A549 (cell line): Measurements from ENCODE around the gene ESRP2. TPM values are rescaled to one million over a fixed set of nuclear protein-coding genes. Genes with fewer than 3 reads are reported as not detected.

Experiments used
- ATAC-seq, 2 experiments: fragments of 200-7000 bp in 1 of 2; fragments of >200 bp in 1 of 2; cut with Nextera tagmentation in 1 of 2; cut with Tn5 transposase in 1 of 2; 3 replicates each; pipeline versions ENCODE4 v1.8.0 to v1.9.1; 2018 to 2020; ENCODE audit warnings: mild to moderate bottlenecking in 1 of 2, moderate library complexity in 1 of 2
- CTCF ChIA-PET: fragments of 300-600 bp; sonication (Branson Sonifier 250); formaldehyde crosslinking; extraction: SDS; loops from one replicate; lab custom pipeline; 2021; ENCODE audit warnings: antibody characterized with exemption, inconsistent platforms; lab: Yijun Ruan, JAX
- POLR2A ChIA-PET: fragments of 350-600 bp; formaldehyde crosslinking; extraction: SDS; loops from one replicate; lab custom pipeline; 2021; ENCODE audit warnings: antibody characterized with exemption, inconsistent platforms; lab: Yijun Ruan, JAX
- DNase-seq, 2 experiments: peaks; one replicate each; pipeline versions ENCODE4 v3.0.0 to v3.0.0-alpha.2; 2011 to 2016; ENCODE audit warnings: low read depth in 1 of 2, low spot score in 1 of 2
- FAIRE-seq: peaks from 2 replicates; lab custom pipeline; 2011; peaks lifted over from hg19 to GRCh38; lab: Jason Lieb, UNC
- H3K27ac ChIP-seq, 2 experiments: fragments of >200 bp; sonication (Bioruptor Twin); formaldehyde crosslinking; 3 replicates each; pipeline ENCODE4 v1.5.1; 2016 to 2017
- H3K4me1 ChIP-seq: fragments of >200 bp; sonication (Bioruptor Twin); formaldehyde crosslinking; 3 replicates; pipeline ENCODE4 v1.6.1; 2016
- H3K4me2 ChIP-seq: fragments of >200 bp; sonication (Bioruptor Twin); formaldehyde crosslinking; 3 replicates; pipeline ENCODE4 v1.6.1; 2016
- H3K4me3 ChIP-seq: fragments of >200 bp; sonication (Bioruptor Twin); formaldehyde crosslinking; 3 replicates; pipeline ENCODE4 v1.5.1; 2016
- H3K9me3 ChIP-seq: fragments of >200 bp; sonication (Bioruptor Twin); formaldehyde crosslinking; 3 replicates; pipeline ENCODE4 v1.6.1; 2016
- CBX2 ChIP-seq: fragments of 200-600 bp; sonication (generic); IDR thresholded peaks from 2 replicates; pipeline ENCODE4 v1.6.1; 2016; ENCODE audit warnings: low read depth, mild to moderate bottlenecking, borderline replicate concordance
- CBX8 ChIP-seq: fragments of 200-600 bp; sonication (generic); IDR thresholded peaks from 2 replicates; pipeline ENCODE4 v1.6.1; 2016
- CEBPB ChIP-seq, 2 experiments: fragments of >200 bp in 1 of 2; sonication (Bioruptor Twin) in 1 of 2; formaldehyde crosslinking in 1 of 2; IDR thresholded peaks; 2 replicates each; pipeline ENCODE4 v1.6.1; 2012 to 2016
- E2F6 ChIP-seq: IDR thresholded peaks from 2 replicates; pipeline ENCODE4 v1.6.1; 2012; ENCODE audit warnings: low read depth, borderline replicate concordance
- EHF ChIP-seq: fragments of 250-450 bp; sonication (Bioruptor Pico); IDR thresholded peaks from 2 replicates; pipeline ENCODE4 v1.5.0; 2020; ENCODE audit warnings: mild to moderate bottlenecking
- EHMT2 ChIP-seq: fragments of 200-600 bp; sonication (generic); IDR thresholded peaks from 2 replicates; pipeline ENCODE4 v1.6.1; 2016; ENCODE audit warnings: antibody characterized with exemption, low read depth, mild to moderate bottlenecking, moderate library complexity
- FOXS1 ChIP-seq: fragments of 250-450 bp; sonication (Bioruptor Pico); IDR thresholded peaks from 2 replicates; pipeline ENCODE4 v1.5.0; 2020; ENCODE audit warnings: mild to moderate bottlenecking, moderate library complexity
- GATA3 ChIP-seq: IDR thresholded peaks from 2 replicates; pipeline ENCODE4 v1.6.1; 2012; ENCODE audit warnings: borderline replicate concordance
- HDAC2 ChIP-seq: fragments of 200-600 bp; sonication (generic); IDR thresholded peaks from 2 replicates; pipeline ENCODE4 v1.6.1; 2016
- HES2 ChIP-seq: fragments of >200 bp; sonication (Bioruptor Twin); formaldehyde crosslinking; IDR thresholded peaks from 2 replicates; pipeline ENCODE4 v1.6.1; 2016
- HEYL ChIP-seq: fragments of 250-450 bp; sonication (Bioruptor Pico); IDR thresholded peaks from 2 replicates; pipeline ENCODE4 v1.8.0; 2021; ENCODE audit warnings: mild to moderate bottlenecking, moderate library complexity
- HOXA7 ChIP-seq: fragments of 250-450 bp; sonication (Bioruptor Pico); IDR thresholded peaks from 2 replicates; pipeline ENCODE4 v1.5.0; 2020; ENCODE audit warnings: mild to moderate bottlenecking, moderate library complexity
- HOXB13 ChIP-seq: fragments of 250-450 bp; sonication (Bioruptor Pico); IDR thresholded peaks from 2 replicates; pipeline ENCODE4 v1.5.0; 2020; ENCODE audit warnings: low read depth, mild to moderate bottlenecking, moderate library complexity
- JUN ChIP-seq, 2 experiments: fragments of >200 bp; sonication (Bioruptor Twin); formaldehyde crosslinking; IDR thresholded peaks; 2 replicates in 1 of 2; 3 replicates in 1 of 2; pipeline ENCODE4 v1.6.1; 2016 to 2017
- JUNB ChIP-seq: fragments of >200 bp; sonication (Bioruptor Twin); formaldehyde crosslinking; IDR thresholded peaks from 2 replicates; pipeline ENCODE4 v1.6.1; 2016
- KDM5A ChIP-seq: fragments of 200-600 bp; sonication (generic); IDR thresholded peaks from 2 replicates; pipeline ENCODE4 v1.6.1; 2016; ENCODE audit warnings: antibody characterized with exemption, mild to moderate bottlenecking
- NFE2L2 ChIP-seq: fragments of 150-350 bp; conservative IDR thresholded peaks from 2 replicates; pipeline ENCODE4 v1.6.1; 2014; ENCODE audit warnings: low read length
- POLR2AphosphoS2 ChIP-seq: conservative IDR thresholded peaks from 2 replicates; pipeline ENCODE4 v1.6.1; 2012; ENCODE audit warnings: low read length, improper control_type of control experiment, inconsistent platforms
- RAD21 ChIP-seq, 2 experiments: fragments of >200 bp in 1 of 2; sonication (Bioruptor Twin) in 1 of 2; formaldehyde crosslinking in 1 of 2; IDR thresholded peaks in 1 of 2; conservative IDR thresholded peaks in 1 of 2; 2 replicates in 1 of 2; 3 replicates in 1 of 2; pipeline ENCODE4 v1.6.1; 2012 to 2018; ENCODE audit warnings: inconsistent platforms in 1 of 2
- REST ChIP-seq: fragments of 200-600 bp; sonication (generic); IDR thresholded peaks from 2 replicates; pipeline ENCODE4 v1.6.1; 2016; ENCODE audit warnings: antibody characterized with exemption, mild to moderate bottlenecking, moderate library complexity
- RNF2 ChIP-seq: fragments of 200-600 bp; sonication (generic); IDR thresholded peaks from 2 replicates; pipeline ENCODE4 v1.6.1; 2016; ENCODE audit warnings: low read depth, mild to moderate bottlenecking, antibody characterized with exemption, moderate library complexity, borderline replicate concordance
- TFCP2L1 ChIP-seq: fragments of 250-450 bp; sonication (Bioruptor Pico); IDR thresholded peaks from 2 replicates; pipeline ENCODE4 v1.5.0; 2021; ENCODE audit warnings: mild to moderate bottlenecking
- ZC3H11A ChIP-seq: fragments of 450-650 bp; IDR thresholded peaks from 2 replicates; pipeline ENCODE4 v1.6.1; 2014; ENCODE audit warnings: antibody characterized with exemption, mild to moderate bottlenecking
- ZNF302 ChIP-seq: fragments of 250-450 bp; sonication (Bioruptor Pico); IDR thresholded peaks from 2 replicates; pipeline ENCODE4 v1.9.0; 2021; ENCODE audit warnings: inconsistent platforms, mild to moderate bottlenecking, moderate library complexity
- WGBS: methylation state at CpG from one replicate; pipeline ENCODE4 v1.1.6; 2017; ENCODE audit errors: missing lambda C conversion rate; 5-methylcytosine and 5-hydroxymethylcytosine counted together
- polyA plus RNA-seq, 4 experiments: library from polyadenylated mRNA; depleted of rRNA in 3 of 4; stranded (reverse); fragments of >200 nt; fragmentation: RNase III in 1 of 4; extraction: RNeasy Plus Mini Kit Qiagen cat#74134 plus additional on column Dnase treatment in 1 of 4; gene quantifications; 2 replicates in 3 of 4; 3 replicates in 1 of 4; pipeline ENCODE4 v1.2.3, GENCODE V29; 2011 to 2017
- TF ChIP-seq, protein P1 (sequence below): fragments of 250-450 bp; sonication (Bioruptor Pico); IDR thresholded peaks from 2 replicates; pipeline ENCODE4 v1.5.0; 2021; ENCODE audit warnings: mild to moderate bottlenecking, moderate library complexity, borderline replicate concordance
- TF ChIP-seq, protein P2 (sequence below): IDR thresholded peaks from 2 replicates; pipeline ENCODE4 v1.6.1; 2012
- TF ChIP-seq, protein P3 (sequence below): fragments of 450-650 bp; IDR thresholded peaks from 2 replicates; pipeline ENCODE4 v1.6.1; 2014; ENCODE audit warnings: antibody characterized with exemption

ESRP2 gene
- polyA plus RNA-seq, 2 of the 4 experiments (the other 2 are of a cell fraction) = 0.08 to 0.09 TPM

DNA sequence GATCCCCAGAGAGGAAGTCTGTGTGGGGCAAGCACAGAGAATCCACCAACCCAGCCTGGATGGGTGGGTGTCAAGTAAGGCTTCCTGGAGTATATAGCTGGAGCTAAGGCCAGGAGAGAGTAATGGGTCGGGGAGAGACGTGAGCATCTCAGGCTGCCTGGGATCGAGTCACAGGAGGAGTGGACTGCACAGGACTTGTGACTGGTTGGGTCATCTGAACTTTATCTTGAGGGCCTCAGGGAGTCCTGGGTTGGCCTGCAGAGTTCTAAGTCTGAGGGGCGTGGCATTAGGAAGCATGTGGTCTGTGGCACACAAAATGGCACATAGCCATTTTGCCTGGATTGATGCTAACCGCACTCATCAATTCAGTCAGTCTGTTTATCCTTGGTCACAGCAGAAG is 10.7 kb upstream of the ESRP2 start:
- Histone ChIP-seq H3K4me2 (peak overlapping the region; percentile 98; the same call in 1 of the 3 replicates), H3K27ac (no peak overlapping the region), H3K4me1 (peaks cover 12% of the 10 kb centered on the region; the same call in 2 of the 3 replicates), H3K4me3 (no peak overlapping the region), H3K9me3 (no peaks in the 10 kb centered on the region)
- ChIA-PET CTCF (interaction anchor here (0.8 to 7.8 kb wide), 5 partner anchors 9 to 97 kb away, joined by 3 to 95 read pairs (median 5); partner anchors contain the start of gene SLC7A6), POLR2A (interaction anchor here (1.5 kb wide), 1 partner anchor 10 kb away, joined by 5 read pairs; no protein-coding TSS in a partner anchor)
- no peak for DNase-seq
- no peak for FAIRE-seq
- no peak for ATAC-seq
- 82% methylated on average over 5 of the region's 5 CpGs for WGBS
- TF ChIP-seq KDM5A = no peak
- no peak for TF ChIP-seq REST
- no peak for TF ChIP-seq HOXA7 (CRISPR knock-in tag)
- TF ChIP-seq HOXB13 = no peak
- no peak for TF ChIP-seq GATA3
- TF ChIP-seq HDAC2 = no peak
- no peak for TF ChIP-seq RAD21 (conservative IDR thresholded peaks at IDR 0.05 in 1 of 2, IDR thresholded peaks at IDR 0.05 in 1 of 2)
- TF ChIP-seq TFCP2L1 (CRISPR knock-in tag) = no peak
- TF ChIP-seq RNF2 = no peak
- no peak for TF ChIP-seq CEBPB (IDR thresholded peaks at IDR 0.05)
- no peak for TF ChIP-seq JUN (IDR thresholded peaks at IDR 0.05)
- TF ChIP-seq, protein P1, sequence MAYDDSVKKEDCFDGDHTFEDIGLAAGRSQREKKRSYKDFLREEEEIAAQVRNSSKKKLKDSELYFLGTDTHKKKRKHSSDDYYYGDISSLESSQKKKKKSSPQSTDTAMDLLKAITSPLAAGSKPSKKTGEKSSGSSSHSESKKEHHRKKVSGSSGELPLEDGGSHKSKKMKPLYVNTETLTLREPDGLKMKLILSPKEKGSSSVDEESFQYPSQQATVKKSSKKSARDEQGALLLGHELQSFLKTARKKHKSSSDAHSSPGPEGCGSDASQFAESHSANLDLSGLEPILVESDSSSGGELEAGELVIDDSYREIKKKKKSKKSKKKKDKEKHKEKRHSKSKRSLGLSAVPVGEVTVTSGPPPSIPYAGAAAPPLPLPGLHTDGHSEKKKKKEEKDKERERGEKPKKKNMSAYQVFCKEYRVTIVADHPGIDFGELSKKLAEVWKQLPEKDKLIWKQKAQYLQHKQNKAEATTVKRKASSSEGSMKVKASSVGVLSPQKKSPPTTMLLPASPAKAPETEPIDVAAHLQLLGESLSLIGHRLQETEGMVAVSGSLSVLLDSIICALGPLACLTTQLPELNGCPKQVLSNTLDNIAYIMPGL (CRISPR knock-in tag) = no peak
- no peak for TF ChIP-seq CBX2
- no peak for TF ChIP-seq JUNB
- no peak for TF ChIP-seq HEYL (CRISPR knock-in tag)
- no peak for TF ChIP-seq EHMT2
- TF ChIP-seq, protein P2, sequence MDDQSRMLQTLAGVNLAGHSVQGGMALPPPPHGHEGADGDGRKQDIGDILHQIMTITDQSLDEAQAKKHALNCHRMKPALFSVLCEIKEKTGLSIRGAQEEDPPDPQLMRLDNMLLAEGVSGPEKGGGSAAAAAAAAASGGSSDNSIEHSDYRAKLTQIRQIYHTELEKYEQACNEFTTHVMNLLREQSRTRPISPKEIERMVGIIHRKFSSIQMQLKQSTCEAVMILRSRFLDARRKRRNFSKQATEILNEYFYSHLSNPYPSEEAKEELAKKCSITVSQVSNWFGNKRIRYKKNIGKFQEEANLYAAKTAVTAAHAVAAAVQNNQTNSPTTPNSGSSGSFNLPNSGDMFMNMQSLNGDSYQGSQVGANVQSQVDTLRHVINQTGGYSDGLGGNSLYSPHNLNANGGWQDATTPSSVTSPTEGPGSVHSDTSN = no peak
- no peak for TF ChIP-seq ZNF302 (CRISPR knock-in tag)
- TF ChIP-seq CBX8 = no peak

DNA sequence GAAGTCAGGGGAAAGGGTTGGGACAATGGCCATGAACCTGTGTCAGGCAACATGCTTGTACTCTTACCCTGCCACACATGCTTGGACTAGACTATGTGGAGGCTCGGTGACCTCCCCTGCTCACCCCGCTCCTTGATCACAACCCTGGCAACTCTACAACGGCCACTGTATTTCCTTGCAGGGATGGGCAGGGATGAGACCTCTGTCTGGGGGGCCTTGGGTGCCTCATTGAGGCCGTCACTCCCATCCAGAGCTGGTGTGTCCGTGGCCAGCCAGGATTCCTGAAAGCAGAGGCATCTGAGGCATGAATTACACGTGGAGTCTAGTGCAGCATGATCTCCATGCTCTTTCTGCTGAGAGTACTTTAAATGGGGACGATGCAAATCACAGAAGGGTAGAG is 10.2 kb upstream of the ESRP2 start:
- peaks cover 12% of the 10 kb centered on the region; the same call in 2 of the 3 replicates for H3K4me1 ChIP-seq
- no peak for ATAC-seq
- no peaks in the 10 kb centered on the region for H3K9me3 ChIP-seq
- POLR2A ChIA-PET = interaction anchor here (1.4 to 1.5 kb wide), 2 partner anchors 9 to 18 kb away, joined by 5 to 6 read pairs; partner anchors contain the start of gene SLC7A6
- H3K27ac ChIP-seq = no peak overlapping the region
- H3K4me2 ChIP-seq = peak overlapping the region; percentile 98
- CTCF ChIA-PET = interaction anchor here (0.8 to 7.8 kb wide), 7 partner anchors 10 to 97 kb away, joined by 3 to 95 read pairs (median 7); partner anchors contain the start of gene SLC7A6
- WGBS = 88% methylated on average over 6 of the region's 7 CpGs
- H3K4me3 ChIP-seq = no peak overlapping the region; the same call in 2 of the 3 replicates
- no peak for FAIRE-seq
- no peak for DNase-seq
- TF ChIP-seq, protein P3, sequence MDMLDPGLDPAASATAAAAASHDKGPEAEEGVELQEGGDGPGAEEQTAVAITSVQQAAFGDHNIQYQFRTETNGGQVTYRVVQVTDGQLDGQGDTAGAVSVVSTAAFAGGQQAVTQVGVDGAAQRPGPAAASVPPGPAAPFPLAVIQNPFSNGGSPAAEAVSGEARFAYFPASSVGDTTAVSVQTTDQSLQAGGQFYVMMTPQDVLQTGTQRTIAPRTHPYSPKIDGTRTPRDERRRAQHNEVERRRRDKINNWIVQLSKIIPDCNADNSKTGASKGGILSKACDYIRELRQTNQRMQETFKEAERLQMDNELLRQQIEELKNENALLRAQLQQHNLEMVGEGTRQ = no peak
- TF ChIP-seq EHF (CRISPR knock-in tag) (no peak), FOXS1 (CRISPR knock-in tag) (no peak), HDAC2 (no peak), E2F6 (no peak), POLR2AphosphoS2 (no peak), RNF2 (no peak), HES2 (no peak), EHMT2 (no peak), HOXB13 (no peak), NFE2L2 (no peak), CBX2 (no peak), GATA3 (no peak), TFCP2L1 (CRISPR knock-in tag) (no peak), ZC3H11A (no peak)
- TF ChIP-seq, protein P2 = no peak
